Gastroesophageal sphincter (tissue), 3 donors: Measurements from ENCODE around the gene LLGL2.

Experiments
- CTCF ChIP-seq, 4 experiments: fragments of 200-600 bp in 2 of 4; fragments of 450-650 bp in 2 of 4; sonication (generic) in 1 of 4; IDR thresholded peaks; one replicate each; pipeline ENCODE4 v1.5.1; 2017 to 2019; ENCODE audit warnings: antibody characterized with exemption in 4 of 4, mild to moderate bottlenecking in 2 of 4, moderate library complexity in 2 of 4
- EP300 ChIP-seq: sonication (generic); formaldehyde crosslinking; IDR thresholded peaks from one replicate; pipeline ENCODE4 v1.6.1; 2017; ENCODE audit warnings: antibody characterized with exemption, mild to moderate bottlenecking
- POLR2A ChIP-seq, 2 donors: fragments of 450-650 bp; IDR thresholded peaks; one replicate each; pipeline ENCODE4 v1.6.1; 2017; ENCODE audit warnings: antibody characterized with exemption in 2 of 2, mild to moderate bottlenecking in 2 of 2, moderate library complexity in 1 of 2

GRCh38 chr17:75623386-75623785 is 97.9 kb downstream of the LLGL2 start:
- TF ChIP-seq CTCF (IDR thresholded peaks at IDR 0.05) (no peak), POLR2A (IDR thresholded peaks at IDR 0.05) (no peak), EP300 (no peak)
